HEK293 (cell line): Measurements from ENCODE around the gene GALNT10.

Source experiments
- KLF1 ChIP-seq: fragments of 450-650 bp; formaldehyde crosslinking; IDR thresholded peaks from 2 replicates; pipeline ENCODE4 v1.5.1; 2016; ENCODE audit warnings: missing biosample characterization, missing genetic modification characterization
- KLF8 ChIP-seq: fragments of 450-650 bp; formaldehyde crosslinking; IDR thresholded peaks from 2 replicates; pipeline ENCODE4 v1.5.1; 2016; ENCODE audit warnings: missing biosample characterization, missing genetic modification characterization
- MYNN ChIP-seq: fragments of 450-650 bp; formaldehyde crosslinking; IDR thresholded peaks from 2 replicates; pipeline ENCODE4 v1.5.1; 2016; ENCODE audit warnings: missing biosample characterization, missing genetic modification characterization, borderline replicate concordance
- PBX3 ChIP-seq: sonication (generic); formaldehyde crosslinking; IDR thresholded peaks from 2 replicates; pipeline ENCODE4 v1.8.1; 2022; ENCODE audit warnings: mild to moderate bottlenecking, moderate library complexity, missing genetic modification reagents
- REST ChIP-seq: fragments of 450-650 bp; formaldehyde crosslinking; IDR thresholded peaks from 2 replicates; pipeline ENCODE4 v1.5.1; 2016; ENCODE audit warnings: missing biosample characterization, missing genetic modification characterization
- ZFP37 ChIP-seq: fragments of 450-650 bp; formaldehyde crosslinking; IDR thresholded peaks from 2 replicates; pipeline ENCODE4 v1.5.1; 2016; ENCODE audit warnings: missing biosample characterization, missing genetic modification characterization
- ZNF184 ChIP-seq: fragments of 450-650 bp; IDR thresholded peaks from 2 replicates; pipeline ENCODE4 v1.5.1; 2018; ENCODE audit warnings: missing biosample characterization, mild to moderate bottlenecking, missing genetic modification characterization
- ZNF274 ChIP-seq, 2 experiments: fragments of 200-500 bp in 1 of 2; fragments of 450-650 bp in 1 of 2; sonication (Bioruptor generic) in 1 of 2; formaldehyde crosslinking in 1 of 2; IDR thresholded peaks; 2 replicates each; pipeline versions ENCODE4 v1.5.1 to v1.6.1; 2014 to 2016; ENCODE audit warnings: borderline replicate concordance in 1 of 2, inconsistent platforms in 1 of 2, low read length in 1 of 2, missing biosample characterization in 1 of 2, missing genetic modification characterization in 1 of 2
- ZNF324 ChIP-seq: fragments of 450-650 bp; formaldehyde crosslinking; IDR thresholded peaks from 2 replicates; pipeline ENCODE4 v1.5.1; 2016; ENCODE audit warnings: missing biosample characterization, missing genetic modification characterization
- ZNF561 ChIP-seq: fragments of 450-650 bp; IDR thresholded peaks from 2 replicates; pipeline ENCODE4 v1.5.1; 2018; ENCODE audit warnings: missing biosample characterization, missing genetic modification characterization, borderline replicate concordance
- ZNF639 ChIP-seq: fragments of 450-650 bp; formaldehyde crosslinking; IDR thresholded peaks from 2 replicates; pipeline ENCODE4 v1.5.1; 2016; ENCODE audit warnings: missing biosample characterization, missing genetic modification characterization
- ZNF791 ChIP-seq: fragments of 450-650 bp; formaldehyde crosslinking; IDR thresholded peaks from 2 replicates; pipeline ENCODE4 v1.5.1; 2016; ENCODE audit warnings: missing biosample characterization, missing genetic modification characterization
- TF ChIP-seq, protein P1 (sequence below): fragments of 450-650 bp; formaldehyde crosslinking; IDR thresholded peaks from 2 replicates; pipeline ENCODE4 v1.5.1; 2016; ENCODE audit warnings: missing biosample characterization, missing genetic modification characterization
- TF ChIP-seq, protein P2 (sequence below): fragments of 450-650 bp; formaldehyde crosslinking; IDR thresholded peaks from 2 replicates; pipeline ENCODE4 v1.5.1; 2016; ENCODE audit warnings: missing biosample characterization, missing genetic modification characterization

- TF ChIP-seq, protein P1, sequence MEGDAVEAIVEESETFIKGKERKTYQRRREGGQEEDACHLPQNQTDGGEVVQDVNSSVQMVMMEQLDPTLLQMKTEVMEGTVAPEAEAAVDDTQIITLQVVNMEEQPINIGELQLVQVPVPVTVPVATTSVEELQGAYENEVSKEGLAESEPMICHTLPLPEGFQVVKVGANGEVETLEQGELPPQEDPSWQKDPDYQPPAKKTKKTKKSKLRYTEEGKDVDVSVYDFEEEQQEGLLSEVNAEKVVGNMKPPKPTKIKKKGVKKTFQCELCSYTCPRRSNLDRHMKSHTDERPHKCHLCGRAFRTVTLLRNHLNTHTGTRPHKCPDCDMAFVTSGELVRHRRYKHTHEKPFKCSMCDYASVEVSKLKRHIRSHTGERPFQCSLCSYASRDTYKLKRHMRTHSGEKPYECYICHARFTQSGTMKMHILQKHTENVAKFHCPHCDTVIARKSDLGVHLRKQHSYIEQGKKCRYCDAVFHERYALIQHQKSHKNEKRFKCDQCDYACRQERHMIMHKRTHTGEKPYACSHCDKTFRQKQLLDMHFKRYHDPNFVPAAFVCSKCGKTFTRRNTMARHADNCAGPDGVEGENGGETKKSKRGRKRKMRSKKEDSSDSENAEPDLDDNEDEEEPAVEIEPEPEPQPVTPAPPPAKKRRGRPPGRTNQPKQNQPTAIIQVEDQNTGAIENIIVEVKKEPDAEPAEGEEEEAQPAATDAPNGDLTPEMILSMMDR (tag by site-specific recombination), result no peak
- TF ChIP-seq ZNF791, result no peak
- TF ChIP-seq ZFP37, result no peak
- no peak for TF ChIP-seq PBX3 (CRISPR knock-in tag)
- no peak for TF ChIP-seq ZNF639 (tag by site-specific recombination)
- no peak for TF ChIP-seq REST
- TF ChIP-seq ZNF324 (tag by site-specific recombination), result no peak
- no peak for TF ChIP-seq ZNF561
- TF ChIP-seq ZNF274 (IDR thresholded peaks at IDR 0.05; ENCODE audit: low read length), result no peak
- TF ChIP-seq ZNF274 (tag by site-specific recombination; IDR thresholded peaks at IDR 0.05; ENCODE audit: borderline replicate concordance), result no peak
- TF ChIP-seq KLF1 (tag by site-specific recombination), result no peak
- TF ChIP-seq ZNF184 (tag by site-specific recombination), result no peak
- no peak for TF ChIP-seq MYNN (tag by site-specific recombination)
- TF ChIP-seq, protein P2, sequence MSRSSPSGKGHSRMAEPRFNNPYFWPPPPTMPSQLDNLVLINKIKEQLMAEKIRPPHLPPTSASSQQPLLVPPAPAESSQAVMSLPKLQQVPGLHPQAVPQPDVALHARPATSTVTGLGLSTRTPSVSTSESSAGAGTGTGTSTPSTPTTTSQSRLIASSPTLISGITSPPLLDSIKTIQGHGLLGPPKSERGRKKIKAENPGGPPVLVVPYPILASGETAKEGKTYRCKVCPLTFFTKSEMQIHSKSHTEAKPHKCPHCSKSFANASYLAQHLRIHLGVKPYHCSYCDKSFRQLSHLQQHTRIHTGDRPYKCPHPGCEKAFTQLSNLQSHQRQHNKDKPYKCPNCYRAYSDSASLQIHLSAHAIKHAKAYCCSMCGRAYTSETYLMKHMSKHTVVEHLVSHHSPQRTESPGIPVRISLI (tag by site-specific recombination), result no peak
- TF ChIP-seq KLF8 (tag by site-specific recombination), result no peak
Observed at GRCh38 chr5:154342963-154343362, 152.4 kb downstream of the GALNT10 start.
